Smooth muscle cell (in vitro differentiated cells): ENCODE measurements around the gene ZNF621. TPM values are rescaled to one million over a fixed set of nuclear protein-coding genes. Genes with fewer than 3 reads are reported as not detected.

ENCODE experiments used
- DNase-seq: peaks from one replicate; lab custom pipeline; 2025; ENCODE audit not compliant: unreplicated experiment; lab: John Stamatoyannopoulos, UW
- H2AFZ ChIP-seq: fragments of 200-600 bp; sonication (generic); 2 replicates; pipeline ENCODE4 v1.6.0; 2016; ENCODE audit warnings: antibody characterized with exemption, low read depth, mild to moderate bottlenecking
- H3F3A ChIP-seq: fragments of 200-600 bp; sonication (generic); 2 replicates; pipeline ENCODE4 v1.6.0; 2017; ENCODE audit warnings: antibody characterized with exemption, low read depth
- H3K27ac ChIP-seq: fragments of 200-600 bp; sonication (generic); 2 replicates; pipeline ENCODE4 v1.5.1; 2016; ENCODE audit warnings: low read depth, mild to moderate bottlenecking
- H3K27me3 ChIP-seq: fragments of 200-600 bp; sonication (generic); 2 replicates; pipeline ENCODE4 v1.6.1; 2016; ENCODE audit warnings: low read depth, mild to moderate bottlenecking
- H3K36me3 ChIP-seq: fragments of 200-600 bp; sonication (generic); 2 replicates; pipeline ENCODE4 v1.5.1; 2016; ENCODE audit warnings: low read depth
- H3K4me1 ChIP-seq: fragments of 200-600 bp; sonication (generic); 2 replicates; pipeline ENCODE4 v1.5.1; 2016; ENCODE audit warnings: low read depth
- H3K4me2 ChIP-seq: fragments of 200-600 bp; sonication (generic); 2 replicates; pipeline ENCODE4 v1.6.0; 2016; ENCODE audit warnings: mild to moderate bottlenecking
- H3K4me3 ChIP-seq: fragments of 200-600 bp; sonication (generic); 2 replicates; pipeline ENCODE4 v1.5.1; 2016; ENCODE audit warnings: mild to moderate bottlenecking
- H3K79me2 ChIP-seq: fragments of 200-600 bp; sonication (generic); 2 replicates; pipeline ENCODE4 v1.6.0; 2016; ENCODE audit warnings: low read depth, mild to moderate bottlenecking
- H3K9ac ChIP-seq: fragments of 200-600 bp; sonication (generic); 2 replicates; pipeline ENCODE4 v1.6.0; 2016; ENCODE audit warnings: low read depth
- H3K9me3 ChIP-seq: fragments of 200-600 bp; sonication (generic); replicated peaks from 2 replicates; pipeline ENCODE4 v1.5.1; 2016; ENCODE audit warnings: low read depth
- H4K20me1 ChIP-seq: fragments of 200-600 bp; sonication (generic); 2 replicates; pipeline ENCODE4 v1.6.0; 2016; ENCODE audit warnings: low read depth
- CTCF ChIP-seq: fragments of 200-600 bp; sonication (generic); IDR thresholded peaks from 2 replicates; pipeline ENCODE4 v1.5.1; 2017; ENCODE audit warnings: borderline replicate concordance, mild to moderate bottlenecking, antibody characterized with exemption; ENCODE audit not compliant: insufficient read depth, poor library complexity, severe bottlenecking
- WGBS: methylation state at CpG from one replicate; pipeline ENCODE4 v1.1.7; 2016; ENCODE audit warnings: low lambda C conversion rate; 5-methylcytosine and 5-hydroxymethylcytosine counted together
- polyA plus RNA-seq: library from polyadenylated mRNA; unstranded; fragments of >200 nt; fragmentation: Nextera tagmentation; extraction: Ambion mirVana; gene quantifications from 2 replicates; pipeline ENCODE4 v1.2.1, GENCODE V29; 2016
- total RNA-seq: library from RNA; depleted of rRNA; stranded (reverse); fragments of >200 nt; gene quantifications from 2 replicates; pipeline ENCODE4 v1.2.3, GENCODE V29; 2014

Gene ZNF621
- total and polyA plus RNA-seq, 2 experiments from 2014 or later, result 3.4 to 18.3 TPM

- Histone ChIP-seq H3K27me3 (no peaks in the 10 kb centered on the region), H2AFZ (no peak overlapping the region), H3F3A (no peaks in the 10 kb centered on the region), H3K4me2 (no peak overlapping the region), H3K27ac (no peak overlapping the region), H4K20me1 (no peaks in the 10 kb centered on the region), H3K4me1 (no peaks in the 10 kb centered on the region), H3K36me3 (no peaks in the 10 kb centered on the region), H3K9me3 (no peaks in the 10 kb centered on the region), H3K9ac (no peak overlapping the region), H3K79me2 (no peaks in the 10 kb centered on the region), H3K4me3 (no peak overlapping the region)
- DNase-seq, result no peak
- TF ChIP-seq CTCF, result no peak
- WGBS, result 100% methylated on average over 1 of the region's 1 CpG
Observed at GRCh38 chr3:40518067-40518466, 6.7 kb upstream of the ZNF621 start.

DNA sequence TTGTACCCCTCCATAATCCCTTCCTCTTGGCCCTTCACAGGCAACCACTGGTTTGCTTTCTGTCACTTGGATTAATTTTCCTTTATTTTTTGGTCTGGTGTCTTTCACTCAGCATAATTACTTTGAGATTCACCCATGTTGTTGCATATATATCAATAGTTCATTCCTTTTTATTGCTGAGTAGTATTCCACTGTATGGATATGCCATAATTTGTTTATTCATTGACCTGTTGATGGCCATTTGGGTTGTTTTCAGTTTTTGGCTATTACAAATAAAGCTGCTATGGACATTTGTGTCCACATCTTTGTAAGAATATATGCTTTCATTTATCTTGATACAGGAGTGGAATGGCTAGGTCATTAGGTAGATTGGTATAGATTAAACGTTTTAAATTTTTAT is 5.9 kb upstream of the ZNF621 start:
- Histone ChIP-seq H3K4me3 (no peak overlapping the region), H4K20me1 (no peaks in the 10 kb centered on the region), H3K27ac (no peak overlapping the region), H3F3A (no peaks in the 10 kb centered on the region), H3K36me3 (no peaks in the 10 kb centered on the region), H3K9ac (no peak overlapping the region), H3K4me1 (peaks cover under 1% of the 10 kb centered on the region), H3K79me2 (no peaks in the 10 kb centered on the region), H3K9me3 (no peaks in the 10 kb centered on the region), H2AFZ (no peak overlapping the region), H3K4me2 (no peak overlapping the region), H3K27me3 (no peaks in the 10 kb centered on the region)
- DNase-seq, result no peak
- 79% methylated on average over 1 of the region's 1 CpG for WGBS
- no peak for TF ChIP-seq CTCF

DNA sequence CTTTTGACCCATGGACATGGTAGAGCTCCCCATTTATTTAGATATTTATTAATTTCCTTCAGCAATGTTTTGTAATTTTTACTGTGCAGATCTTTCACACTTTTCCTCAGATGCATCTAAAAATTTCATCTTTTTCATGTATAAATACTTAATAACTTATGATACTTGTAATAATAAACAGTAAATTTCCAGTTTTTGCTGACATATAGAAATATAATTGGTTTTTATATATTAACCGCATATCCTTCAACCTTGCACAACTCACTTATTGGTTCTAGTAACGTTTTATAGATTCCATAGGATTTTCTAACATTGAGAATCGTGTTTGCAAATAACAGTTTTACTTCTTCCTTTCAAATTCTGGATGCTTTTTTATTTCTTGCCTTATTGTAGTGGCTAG is 3.5 kb upstream of the ZNF621 start:
- H3K36me3 ChIP-seq, result no peaks in the 10 kb centered on the region
- no peak overlapping the region for H3K4me2 ChIP-seq
- H3K27ac ChIP-seq, result no peak overlapping the region
- no peak for DNase-seq
- peaks cover 16% of the 10 kb centered on the region for H3K4me1 ChIP-seq
- no peaks in the 10 kb centered on the region for H4K20me1 ChIP-seq
- no peaks in the 10 kb centered on the region for H3K9me3 ChIP-seq
- H3K27me3 ChIP-seq, result no peaks in the 10 kb centered on the region
- H3K79me2 ChIP-seq, result peaks cover 14% of the 10 kb centered on the region
- H3F3A ChIP-seq, result no peaks in the 10 kb centered on the region
- no peak overlapping the region for H2AFZ ChIP-seq
- TF ChIP-seq CTCF, result no peak
- no peak overlapping the region for H3K4me3 ChIP-seq
- WGBS, result 77% methylated on average over 3 of the region's 3 CpGs
- no peak overlapping the region for H3K9ac ChIP-seq

DNA sequence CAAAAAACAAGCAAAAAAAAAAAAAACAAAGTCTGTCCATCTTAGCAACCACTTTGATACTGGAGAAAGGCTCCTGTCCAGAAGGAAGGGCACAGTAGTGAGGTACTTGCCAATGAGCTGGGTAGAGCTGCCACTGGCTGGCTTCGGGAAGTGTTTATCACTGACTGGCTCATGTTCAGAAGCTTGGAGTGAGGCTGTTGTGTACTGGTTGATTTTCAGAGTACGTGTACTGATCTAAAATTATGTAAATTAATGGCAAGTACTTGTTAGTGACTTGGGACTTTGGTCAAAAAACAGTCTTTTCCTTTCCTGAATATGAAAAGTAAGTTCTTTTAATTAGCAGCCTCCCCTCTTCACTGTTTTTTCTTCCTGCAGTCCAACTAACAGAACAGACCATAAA is 979 bp upstream of the ZNF621 start:
- Histone ChIP-seq H3K79me2 (peaks cover 34% of the 10 kb centered on the region), H3K4me1 (peaks cover 16% of the 10 kb centered on the region), H3K9ac (no peak overlapping the region), H3K4me2 (peak overlapping the region; percentile 94), H3K27me3 (no peaks in the 10 kb centered on the region), H4K20me1 (no peaks in the 10 kb centered on the region), H3K36me3 (no peaks in the 10 kb centered on the region), H3K4me3 (peak overlapping the region; percentile 93), H2AFZ (no peak overlapping the region), H3K9me3 (no peaks in the 10 kb centered on the region), H3K27ac (peak overlapping the region; percentile 72), H3F3A (no peaks in the 10 kb centered on the region)
- DNase-seq, result no peak
- 83% methylated on average over 2 of the region's 2 CpGs for WGBS
- no peak for TF ChIP-seq CTCF
